Neural cell (in vitro differentiated cells): ENCODE results near the gene TADA2B. TPM values are rescaled to one million over a fixed set of nuclear protein-coding genes. Genes with fewer than 3 reads are reported as not detected.

Experiments
- H2AFZ ChIP-seq: fragments of 200-600, 300-800 bp; sonication (generic), shearing (Covaris generic); 2 replicates; pipeline ENCODE4 v1.6.0; 2014; ENCODE audit warnings: low read depth, mild to moderate bottlenecking, antibody characterized with exemption, low read length, moderate library complexity
- H3F3A ChIP-seq: fragments of 200-600 bp; shearing (Covaris generic); 2 replicates; pipeline ENCODE4 v1.6.1; 2016; ENCODE audit warnings: mild to moderate bottlenecking, moderate library complexity, mixed read lengths, antibody characterized with exemption, low read length; ENCODE audit not compliant: insufficient read depth, poor library complexity, severe bottlenecking
- H3K27ac ChIP-seq: fragments of 200-600, 300-800 bp; sonication (generic), shearing (Covaris generic); 2 replicates; pipeline ENCODE4 v1.5.1; 2014; ENCODE audit warnings: mild to moderate bottlenecking, low read length, moderate library complexity
- H3K27me3 ChIP-seq: fragments of 300-800, 200-600 bp; sonication (generic), shearing (Covaris generic); 2 replicates; pipeline ENCODE4 v1.6.0; 2014; ENCODE audit warnings: mild to moderate bottlenecking, low read depth, low read length, moderate library complexity; ENCODE audit not compliant: insufficient read depth
- H3K36me3 ChIP-seq: fragments of 300-800, 200-600 bp; sonication (generic), shearing (Covaris generic); 2 replicates; pipeline ENCODE4 v1.5.1; 2014; ENCODE audit warnings: mild to moderate bottlenecking, antibody characterized with exemption, low read length, moderate library complexity; ENCODE audit not compliant: insufficient read depth
- H3K4me2 ChIP-seq: fragments of 300-800, 200-600 bp; sonication (generic), shearing (Covaris generic); 2 replicates; pipeline ENCODE4 v1.6.0; 2014; ENCODE audit warnings: mild to moderate bottlenecking, low read length
- H3K4me3 ChIP-seq: fragments of 300-800, 200-600 bp; sonication (generic), shearing (Covaris generic); 2 replicates; pipeline ENCODE4 v1.5.1; 2014; ENCODE audit warnings: mild to moderate bottlenecking, low read length, moderate library complexity
- H3K79me2 ChIP-seq: fragments of 200-600 bp; shearing (Covaris generic); replicated peaks from 2 replicates; pipeline ENCODE4 v1.6.0; 2014; ENCODE audit warnings: mild to moderate bottlenecking, low read length, moderate library complexity; ENCODE audit not compliant: insufficient read depth
- H3K9ac ChIP-seq: fragments of 300-800, 200-600 bp; sonication (generic), shearing (Covaris generic); 2 replicates; pipeline ENCODE4 v1.6.1; 2016; ENCODE audit warnings: mild to moderate bottlenecking, low read length, mixed read lengths
- H3K9me2 ChIP-seq: fragments of 200-600 bp; shearing (Covaris generic); 2 replicates; pipeline ENCODE4 v1.6.1; 2016; ENCODE audit warnings: mild to moderate bottlenecking, low read length, mixed read lengths; ENCODE audit not compliant: insufficient read depth
- H3K9me3 ChIP-seq: fragments of 200-600, 300-800 bp; sonication (generic), shearing (Covaris generic); 2 replicates; pipeline ENCODE4 v1.6.1; 2016; ENCODE audit warnings: mild to moderate bottlenecking, mixed run types, low read length, moderate library complexity, mixed read lengths
- H4K20me1 ChIP-seq: fragments of 200-600 bp; shearing (Covaris generic); 2 replicates; pipeline ENCODE4 v1.6.1; 2016; ENCODE audit warnings: mild to moderate bottlenecking, mixed run types; ENCODE audit not compliant: insufficient read depth
- EP300 ChIP-seq: fragments of 450-650 bp; conservative IDR thresholded peaks from 2 replicates; pipeline ENCODE4 v1.6.1; 2014; ENCODE audit warnings: antibody characterized with exemption, mild to moderate bottlenecking, moderate library complexity; ENCODE audit not compliant: poor library complexity, severe bottlenecking
- EZH2 ChIP-seq: fragments of 200-600, 300-800 bp; shearing (Covaris generic), sonication (generic); IDR thresholded peaks from 2 replicates; pipeline ENCODE4 v1.6.1; 2014; ENCODE audit warnings: antibody characterized with exemption, low read length, borderline replicate concordance, mild to moderate bottlenecking; ENCODE audit not compliant: insufficient read depth, poor library complexity, severe bottlenecking
- MXI1 ChIP-seq: fragments of 450-650 bp; conservative IDR thresholded peaks from 2 replicates; pipeline ENCODE4 v1.6.1; 2014; ENCODE audit warnings: antibody characterized with exemption, mild to moderate bottlenecking; ENCODE audit not compliant: poor library complexity, severe bottlenecking
- POLR2AphosphoS5 ChIP-seq: IDR thresholded peaks from 2 replicates; pipeline ENCODE4 v1.6.1; 2012
- RAD21 ChIP-seq: fragments of 450-650 bp; conservative IDR thresholded peaks from 2 replicates; pipeline ENCODE4 v1.6.1; 2014; ENCODE audit warnings: antibody characterized with exemption, mild to moderate bottlenecking, moderate library complexity
- SMC3 ChIP-seq: fragments of 450-650 bp; conservative IDR thresholded peaks from 2 replicates; pipeline ENCODE4 v1.6.1; 2014; ENCODE audit warnings: antibody characterized with exemption, mild to moderate bottlenecking, moderate library complexity; ENCODE audit not compliant: poor library complexity
- TAF1 ChIP-seq: IDR thresholded peaks from 2 replicates; pipeline ENCODE4 v1.6.1; 2012; ENCODE audit warnings: low read depth
- polyA plus RNA-seq: library from polyadenylated mRNA; depleted of rRNA; stranded (reverse); fragments of >200 nt; gene quantifications from 2 replicates; pipeline ENCODE4 v1.2.3, GENCODE V29; 2014
- TF ChIP-seq, protein P1 (sequence below): fragments of 450-650 bp; IDR thresholded peaks from 2 replicates; pipeline ENCODE4 v1.5.1; 2014; ENCODE audit warnings: antibody characterized with exemption, mild to moderate bottlenecking, moderate library complexity; ENCODE audit not compliant: poor library complexity, severe bottlenecking
- TF ChIP-seq, protein P2 (sequence below): IDR thresholded peaks from 2 replicates; pipeline ENCODE4 v1.6.1; 2012; ENCODE audit warnings: borderline replicate concordance

The TADA2B gene
- polyA plus RNA-seq, 1 donor from 2014 or later: 13.9 TPM

DNA sequence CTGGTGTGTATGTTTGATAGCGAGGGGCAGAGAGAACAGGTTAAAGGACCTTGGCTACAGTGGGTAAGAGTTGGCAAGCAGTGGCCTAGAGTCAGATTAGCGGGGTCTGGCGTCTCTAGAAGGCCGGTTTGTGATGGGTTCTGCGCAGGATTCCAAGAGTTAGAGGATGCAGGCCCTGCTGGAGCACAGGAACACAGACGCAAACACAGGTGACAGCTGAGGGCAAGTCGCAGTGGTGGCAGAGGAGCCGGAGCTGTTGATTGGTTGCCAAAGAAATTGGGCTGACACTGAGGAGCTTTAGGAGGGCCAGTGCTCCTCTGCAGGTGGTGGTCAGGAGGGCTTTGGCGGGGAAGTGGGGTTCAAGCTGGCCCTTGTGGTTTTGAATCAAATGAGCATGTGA is 3.8 kb downstream of the TADA2B start:
- peaks cover 43% of the 10 kb centered on the region for H3K79me2 ChIP-seq
- no peak overlapping the region for H3K27ac ChIP-seq
- H3K9me2 ChIP-seq: no peaks in the 10 kb centered on the region
- H3K27me3 ChIP-seq: no peaks in the 10 kb centered on the region
- H3K9me3 ChIP-seq: no peaks in the 10 kb centered on the region
- H3K4me3 ChIP-seq: no peak overlapping the region
- H2AFZ ChIP-seq: no peak overlapping the region
- H4K20me1 ChIP-seq: peaks cover 10% of the 10 kb centered on the region
- H3K4me2 ChIP-seq: no peak overlapping the region
- H3K9ac ChIP-seq: no peak overlapping the region
- H3K36me3 ChIP-seq: no peaks in the 10 kb centered on the region
- TF ChIP-seq POLR2AphosphoS5: no peak
- TF ChIP-seq MXI1: no peak
- TF ChIP-seq EP300: no peak
- no peak for TF ChIP-seq RAD21
- no peak for TF ChIP-seq SMC3
- no peak for TF ChIP-seq EZH2
- TF ChIP-seq, protein P1, sequence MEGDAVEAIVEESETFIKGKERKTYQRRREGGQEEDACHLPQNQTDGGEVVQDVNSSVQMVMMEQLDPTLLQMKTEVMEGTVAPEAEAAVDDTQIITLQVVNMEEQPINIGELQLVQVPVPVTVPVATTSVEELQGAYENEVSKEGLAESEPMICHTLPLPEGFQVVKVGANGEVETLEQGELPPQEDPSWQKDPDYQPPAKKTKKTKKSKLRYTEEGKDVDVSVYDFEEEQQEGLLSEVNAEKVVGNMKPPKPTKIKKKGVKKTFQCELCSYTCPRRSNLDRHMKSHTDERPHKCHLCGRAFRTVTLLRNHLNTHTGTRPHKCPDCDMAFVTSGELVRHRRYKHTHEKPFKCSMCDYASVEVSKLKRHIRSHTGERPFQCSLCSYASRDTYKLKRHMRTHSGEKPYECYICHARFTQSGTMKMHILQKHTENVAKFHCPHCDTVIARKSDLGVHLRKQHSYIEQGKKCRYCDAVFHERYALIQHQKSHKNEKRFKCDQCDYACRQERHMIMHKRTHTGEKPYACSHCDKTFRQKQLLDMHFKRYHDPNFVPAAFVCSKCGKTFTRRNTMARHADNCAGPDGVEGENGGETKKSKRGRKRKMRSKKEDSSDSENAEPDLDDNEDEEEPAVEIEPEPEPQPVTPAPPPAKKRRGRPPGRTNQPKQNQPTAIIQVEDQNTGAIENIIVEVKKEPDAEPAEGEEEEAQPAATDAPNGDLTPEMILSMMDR: no peak
- no peak for TF ChIP-seq TAF1
- TF ChIP-seq, protein P2, sequence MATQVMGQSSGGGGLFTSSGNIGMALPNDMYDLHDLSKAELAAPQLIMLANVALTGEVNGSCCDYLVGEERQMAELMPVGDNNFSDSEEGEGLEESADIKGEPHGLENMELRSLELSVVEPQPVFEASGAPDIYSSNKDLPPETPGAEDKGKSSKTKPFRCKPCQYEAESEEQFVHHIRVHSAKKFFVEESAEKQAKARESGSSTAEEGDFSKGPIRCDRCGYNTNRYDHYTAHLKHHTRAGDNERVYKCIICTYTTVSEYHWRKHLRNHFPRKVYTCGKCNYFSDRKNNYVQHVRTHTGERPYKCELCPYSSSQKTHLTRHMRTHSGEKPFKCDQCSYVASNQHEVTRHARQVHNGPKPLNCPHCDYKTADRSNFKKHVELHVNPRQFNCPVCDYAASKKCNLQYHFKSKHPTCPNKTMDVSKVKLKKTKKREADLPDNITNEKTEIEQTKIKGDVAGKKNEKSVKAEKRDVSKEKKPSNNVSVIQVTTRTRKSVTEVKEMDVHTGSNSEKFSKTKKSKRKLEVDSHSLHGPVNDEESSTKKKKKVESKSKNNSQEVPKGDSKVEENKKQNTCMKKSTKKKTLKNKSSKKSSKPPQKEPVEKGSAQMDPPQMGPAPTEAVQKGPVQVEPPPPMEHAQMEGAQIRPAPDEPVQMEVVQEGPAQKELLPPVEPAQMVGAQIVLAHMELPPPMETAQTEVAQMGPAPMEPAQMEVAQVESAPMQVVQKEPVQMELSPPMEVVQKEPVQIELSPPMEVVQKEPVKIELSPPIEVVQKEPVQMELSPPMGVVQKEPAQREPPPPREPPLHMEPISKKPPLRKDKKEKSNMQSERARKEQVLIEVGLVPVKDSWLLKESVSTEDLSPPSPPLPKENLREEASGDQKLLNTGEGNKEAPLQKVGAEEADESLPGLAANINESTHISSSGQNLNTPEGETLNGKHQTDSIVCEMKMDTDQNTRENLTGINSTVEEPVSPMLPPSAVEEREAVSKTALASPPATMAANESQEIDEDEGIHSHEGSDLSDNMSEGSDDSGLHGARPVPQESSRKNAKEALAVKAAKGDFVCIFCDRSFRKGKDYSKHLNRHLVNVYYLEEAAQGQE: no peak
- no peaks in the 10 kb centered on the region for H3F3A ChIP-seq

DNA sequence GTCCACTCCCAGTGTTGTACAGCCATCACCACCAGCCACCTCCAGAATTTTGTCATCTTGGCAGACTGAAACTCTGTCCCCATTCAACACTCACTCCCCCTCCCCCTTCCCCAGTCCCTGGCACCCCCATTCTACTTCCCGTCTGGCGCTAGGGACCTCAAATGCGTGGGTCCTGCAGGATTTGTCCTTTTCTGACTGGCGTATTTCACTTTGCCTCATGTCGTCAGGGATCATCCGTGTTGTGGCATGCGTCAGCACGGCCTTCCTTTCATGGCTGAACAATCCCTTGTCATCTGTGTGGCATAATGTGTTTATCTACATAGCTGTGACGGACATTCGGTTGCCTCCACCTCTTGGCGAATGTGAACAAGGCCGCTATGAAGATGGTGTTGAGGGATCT is 5.5 kb downstream of the TADA2B start:
- Histone ChIP-seq H3K36me3 (no peaks in the 10 kb centered on the region), H3F3A (no peaks in the 10 kb centered on the region), H3K9me2 (no peaks in the 10 kb centered on the region), H4K20me1 (peaks cover 10% of the 10 kb centered on the region), H3K9me3 (no peaks in the 10 kb centered on the region), H3K4me3 (no peak overlapping the region), H3K9ac (no peak overlapping the region), H3K27me3 (no peaks in the 10 kb centered on the region), H3K4me2 (no peak overlapping the region), H3K27ac (no peak overlapping the region), H2AFZ (no peak overlapping the region), H3K79me2 (peaks cover 43% of the 10 kb centered on the region)
- TF ChIP-seq POLR2AphosphoS5 (no peak), RAD21 (no peak), TAF1 (no peak), EZH2 (no peak), SMC3 (no peak), EP300 (no peak), MXI1 (no peak)
- TF ChIP-seq, protein P1: no peak
- TF ChIP-seq, protein P2: no peak
